Measurements from ENCODE around the gene ZNF207. TPM values are rescaled to one million over a fixed set of nuclear protein-coding genes. Genes with fewer than 3 reads are reported as not detected.

The ZNF207 gene
- total and polyA plus RNA-seq, 2 experiments from 2014 or later, result 171 to 240 TPM

- no peaks in the 10 kb centered on the region for H3K4me1 ChIP-seq (ENCODE audit: insufficient read depth)
- Mint-ChIP-seq H3K9me3 (no peaks in the 10 kb centered on the region), H3K27me3 (ENCODE audit: insufficient read depth, low read depth, poor library complexity) (no peaks in the 10 kb centered on the region), H3K36me3 (ENCODE audit: low read depth) (peaks cover 57% of the 10 kb centered on the region), H3K27ac (no peak overlapping the region), H3K4me1 (no peaks in the 10 kb centered on the region; the same call in 2 of the 3 replicates), H3K4me3 (no peak overlapping the region)
- no peaks in the 10 kb centered on the region for H3K27me3 ChIP-seq (ENCODE audit: insufficient read depth)
- TF ChIP-seq CTCF (conservative IDR thresholded peaks at IDR 0.05; ENCODE audit: low read depth in 2 of 2), result no peak
- TF ChIP-seq POLR2AphosphoS5 (IDR thresholded peaks at IDR 0.05; ENCODE audit: low read depth), result no peak
- TF ChIP-seq REST (IDR thresholded peaks at IDR 0.05; ENCODE audit: unreplicated experiment), result no peak
- TF ChIP-seq, protein P1, sequence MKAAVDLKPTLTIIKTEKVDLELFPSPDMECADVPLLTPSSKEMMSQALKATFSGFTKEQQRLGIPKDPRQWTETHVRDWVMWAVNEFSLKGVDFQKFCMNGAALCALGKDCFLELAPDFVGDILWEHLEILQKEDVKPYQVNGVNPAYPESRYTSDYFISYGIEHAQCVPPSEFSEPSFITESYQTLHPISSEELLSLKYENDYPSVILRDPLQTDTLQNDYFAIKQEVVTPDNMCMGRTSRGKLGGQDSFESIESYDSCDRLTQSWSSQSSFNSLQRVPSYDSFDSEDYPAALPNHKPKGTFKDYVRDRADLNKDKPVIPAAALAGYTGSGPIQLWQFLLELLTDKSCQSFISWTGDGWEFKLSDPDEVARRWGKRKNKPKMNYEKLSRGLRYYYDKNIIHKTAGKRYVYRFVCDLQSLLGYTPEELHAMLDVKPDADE (IDR thresholded peaks at IDR 0.05), result no peak
- TF ChIP-seq EZH2 (IDR thresholded peaks at IDR 0.05; ENCODE audit: low read depth, unreplicated experiment), result no peak
- TF ChIP-seq STAT1 (IDR thresholded peaks at IDR 0.05; ENCODE audit: unreplicated experiment), result no peak
- TF ChIP-seq ZNF114 (CRISPR knock-in tag; IDR thresholded peaks at IDR 0.05), result no peak
- TF ChIP-seq JUNB (IDR thresholded peaks at IDR 0.05; ENCODE audit: unreplicated experiment), result no peak
- no peak for TF ChIP-seq NANOG (IDR thresholded peaks at IDR 0.05; ENCODE audit: borderline replicate concordance)
- no peak for TF ChIP-seq EZH2phosphoT487 (IDR thresholded peaks at IDR 0.05; ENCODE audit: unreplicated experiment)
- no peaks in the 10 kb centered on the region for H3K79me2 ChIP-seq (replicated peaks; ENCODE audit: insufficient read depth)
- H2AFZ ChIP-seq, result no peak overlapping the region
- H3K4me2 ChIP-seq, result no peak overlapping the region
- H3K4me3 ChIP-seq, result no peak overlapping the region
- no peak overlapping the region for H3K27ac ChIP-seq (ENCODE audit: low read depth)
- peaks cover 39% of the 10 kb centered on the region for H3K36me3 ChIP-seq (ENCODE audit: insufficient read depth)
- DNase-seq (ENCODE audit: low spot score) (no peak), ATAC-seq (no peak)
- no peaks in the 10 kb centered on the region for H3K9me2 ChIP-seq (ENCODE audit: insufficient read depth)
- no peaks in the 10 kb centered on the region; the same call in 1 of the 2 replicates for H4K20me1 ChIP-seq (replicated peaks; ENCODE audit: insufficient read depth)
- peaks cover 11% of the 10 kb centered on the region; the same call in 1 of the 2 replicates for H3F3A ChIP-seq (replicated peaks; ENCODE audit: low read depth)
These were observed 14.9 kb upstream of the ZNF207 start for GRCh38 chr17:32335046-32335445.

Measured in GM23338 (cell line).